A549 (cell line): Measurements from ENCODE around the gene GFOD2. TPM values are rescaled to one million over a fixed set of nuclear protein-coding genes. Genes with fewer than 3 reads are reported as not detected.

Experiments used
- ATAC-seq, 2 experiments: fragments of 200-7000 bp in 1 of 2; fragments of >200 bp in 1 of 2; cut with Nextera tagmentation in 1 of 2; cut with Tn5 transposase in 1 of 2; 3 replicates each; pipeline versions ENCODE4 v1.8.0 to v1.9.1; 2018 to 2020; ENCODE audit warnings: mild to moderate bottlenecking in 1 of 2, moderate library complexity in 1 of 2
- CTCF ChIA-PET: fragments of 300-600 bp; sonication (Branson Sonifier 250); formaldehyde crosslinking; extraction: SDS; loops from one replicate; lab custom pipeline; 2021; ENCODE audit warnings: antibody characterized with exemption, inconsistent platforms; lab: Yijun Ruan, JAX
- POLR2A ChIA-PET: fragments of 350-600 bp; formaldehyde crosslinking; extraction: SDS; loops from one replicate; lab custom pipeline; 2021; ENCODE audit warnings: antibody characterized with exemption, inconsistent platforms; lab: Yijun Ruan, JAX
- DNase-seq, 2 experiments: peaks; one replicate each; pipeline versions ENCODE4 v3.0.0 to v3.0.0-alpha.2; 2011 to 2016; ENCODE audit warnings: low read depth in 1 of 2, low spot score in 1 of 2
- FAIRE-seq: peaks from 2 replicates; lab custom pipeline; 2011; peaks lifted over from hg19 to GRCh38; lab: Jason Lieb, UNC
- H3K27ac ChIP-seq, 2 experiments: fragments of >200 bp; sonication (Bioruptor Twin); formaldehyde crosslinking; 3 replicates each; pipeline ENCODE4 v1.5.1; 2016 to 2017
- H3K4me1 ChIP-seq: fragments of >200 bp; sonication (Bioruptor Twin); formaldehyde crosslinking; 3 replicates; pipeline ENCODE4 v1.6.1; 2016
- H3K4me2 ChIP-seq: fragments of >200 bp; sonication (Bioruptor Twin); formaldehyde crosslinking; 3 replicates; pipeline ENCODE4 v1.6.1; 2016
- H3K4me3 ChIP-seq: fragments of >200 bp; sonication (Bioruptor Twin); formaldehyde crosslinking; 3 replicates; pipeline ENCODE4 v1.5.1; 2016
- H3K9me3 ChIP-seq: fragments of >200 bp; sonication (Bioruptor Twin); formaldehyde crosslinking; 3 replicates; pipeline ENCODE4 v1.6.1; 2016
- CBX8 ChIP-seq: fragments of 200-600 bp; sonication (generic); IDR thresholded peaks from 2 replicates; pipeline ENCODE4 v1.6.1; 2016
- CHD2 ChIP-seq: fragments of 150-350 bp; IDR thresholded peaks from 2 replicates; pipeline ENCODE4 v1.6.1; 2014; ENCODE audit warnings: low read length; ENCODE audit not compliant: partially characterized antibody
- CHD4 ChIP-seq: fragments of 200-600 bp; sonication (generic); IDR thresholded peaks from 2 replicates; pipeline ENCODE4 v1.6.1; 2016; ENCODE audit warnings: antibody characterized with exemption, mild to moderate bottlenecking, borderline replicate concordance
- E2F6 ChIP-seq: IDR thresholded peaks from 2 replicates; pipeline ENCODE4 v1.6.1; 2012; ENCODE audit warnings: low read depth, borderline replicate concordance
- EHF ChIP-seq: fragments of 250-450 bp; sonication (Bioruptor Pico); IDR thresholded peaks from 2 replicates; pipeline ENCODE4 v1.5.0; 2020; ENCODE audit warnings: mild to moderate bottlenecking
- EHMT2 ChIP-seq: fragments of 200-600 bp; sonication (generic); IDR thresholded peaks from 2 replicates; pipeline ENCODE4 v1.6.1; 2016; ENCODE audit warnings: antibody characterized with exemption, low read depth, mild to moderate bottlenecking, moderate library complexity
- ELK1 ChIP-seq: fragments of 150-350 bp; IDR thresholded peaks from 2 replicates; pipeline ENCODE4 v1.6.1; 2014; ENCODE audit warnings: low read depth, mild to moderate bottlenecking, low read length
- FOSB ChIP-seq: fragments of 250-450 bp; sonication (Bioruptor Pico); IDR thresholded peaks from 2 replicates; pipeline ENCODE4 v1.5.0; 2020; ENCODE audit warnings: mild to moderate bottlenecking, moderate library complexity
- FOXS1 ChIP-seq: fragments of 250-450 bp; sonication (Bioruptor Pico); IDR thresholded peaks from 2 replicates; pipeline ENCODE4 v1.5.0; 2020; ENCODE audit warnings: mild to moderate bottlenecking, moderate library complexity
- GATA3 ChIP-seq: IDR thresholded peaks from 2 replicates; pipeline ENCODE4 v1.6.1; 2012; ENCODE audit warnings: borderline replicate concordance
- HEYL ChIP-seq: fragments of 250-450 bp; sonication (Bioruptor Pico); IDR thresholded peaks from 2 replicates; pipeline ENCODE4 v1.8.0; 2021; ENCODE audit warnings: mild to moderate bottlenecking, moderate library complexity
- HOXB13 ChIP-seq: fragments of 250-450 bp; sonication (Bioruptor Pico); IDR thresholded peaks from 2 replicates; pipeline ENCODE4 v1.5.0; 2020; ENCODE audit warnings: low read depth, mild to moderate bottlenecking, moderate library complexity
- HOXB5 ChIP-seq: fragments of 250-450 bp; sonication (Bioruptor Pico); IDR thresholded peaks from 2 replicates; pipeline ENCODE4 v1.5.0; 2020; ENCODE audit warnings: mild to moderate bottlenecking, moderate library complexity
- MAX ChIP-seq: IDR thresholded peaks from 2 replicates; pipeline ENCODE4 v1.6.1; 2012
- NPAS2 ChIP-seq: fragments of 250-450 bp; sonication (Bioruptor Pico); IDR thresholded peaks from 2 replicates; pipeline ENCODE4 v1.8.0; 2022; ENCODE audit warnings: mild to moderate bottlenecking, moderate library complexity, borderline replicate concordance
- PHF8 ChIP-seq: fragments of 200-600 bp; sonication (generic); IDR thresholded peaks from 2 replicates; pipeline ENCODE4 v1.6.1; 2016; ENCODE audit warnings: low read depth, mild to moderate bottlenecking, antibody characterized with exemption, moderate library complexity, borderline replicate concordance
- RAD21 ChIP-seq, 2 experiments: fragments of >200 bp in 1 of 2; sonication (Bioruptor Twin) in 1 of 2; formaldehyde crosslinking in 1 of 2; IDR thresholded peaks in 1 of 2; conservative IDR thresholded peaks in 1 of 2; 2 replicates in 1 of 2; 3 replicates in 1 of 2; pipeline ENCODE4 v1.6.1; 2012 to 2018; ENCODE audit warnings: inconsistent platforms in 1 of 2
- RARB ChIP-seq: fragments of 250-450 bp; sonication (Bioruptor Pico); IDR thresholded peaks from 2 replicates; pipeline ENCODE4 v1.8.0; 2021; ENCODE audit warnings: mild to moderate bottlenecking, moderate library complexity
- RFX5 ChIP-seq: fragments of 450-650 bp; IDR thresholded peaks from 2 replicates; pipeline ENCODE4 v1.7.1; 2014; ENCODE audit warnings: antibody characterized with exemption, mild to moderate bottlenecking, moderate library complexity
- TFCP2L1 ChIP-seq: fragments of 250-450 bp; sonication (Bioruptor Pico); IDR thresholded peaks from 2 replicates; pipeline ENCODE4 v1.5.0; 2021; ENCODE audit warnings: mild to moderate bottlenecking
- TP53 ChIP-seq: fragments of 250-450 bp; sonication (Bioruptor Pico); IDR thresholded peaks from 2 replicates; pipeline ENCODE4 v1.5.0; 2021; ENCODE audit warnings: mild to moderate bottlenecking, moderate library complexity
- USF2 ChIP-seq: fragments of 450-650 bp; IDR thresholded peaks from 2 replicates; pipeline ENCODE4 v1.6.1; 2014; ENCODE audit warnings: antibody characterized with exemption
- ZFP36 ChIP-seq: fragments of 450-650 bp; IDR thresholded peaks from 2 replicates; pipeline ENCODE4 v1.6.1; 2014; ENCODE audit warnings: borderline replicate concordance; ENCODE audit not compliant: partially characterized antibody
- WGBS: methylation state at CpG from one replicate; pipeline ENCODE4 v1.1.6; 2017; ENCODE audit errors: missing lambda C conversion rate; 5-methylcytosine and 5-hydroxymethylcytosine counted together
- polyA plus RNA-seq, 4 experiments: library from polyadenylated mRNA; depleted of rRNA in 3 of 4; stranded (reverse); fragments of >200 nt; fragmentation: RNase III in 1 of 4; extraction: RNeasy Plus Mini Kit Qiagen cat#74134 plus additional on column Dnase treatment in 1 of 4; gene quantifications; 2 replicates in 3 of 4; 3 replicates in 1 of 4; pipeline ENCODE4 v1.2.3, GENCODE V29; 2011 to 2017

GFOD2 gene
- polyA plus RNA-seq, 2 of the 4 experiments (the other 2 are of a cell fraction), result 10.3 to 16.4 TPM

GRCh38 chr16:67647681-67648080, 71.4 kb downstream of the GFOD2 start:
- POLR2A ChIA-PET, result interaction anchor here (0.8 kb wide), 1 partner anchor 12 kb away, joined by 4 read pairs; the partner anchor contains the start of gene ACD
- Histone ChIP-seq H3K27ac (no peak overlapping the region), H3K9me3 (no peaks in the 10 kb centered on the region)
- TF ChIP-seq HEYL, result no peak
- no peak for TF ChIP-seq CBX8
- TF ChIP-seq, all 56 proteins: peak for 0
- 68% methylated on average over 9 of the region's 13 CpGs for WGBS
- FAIRE-seq, result no peak
- Histone ChIP-seq H3K4me1 (0 out of 3 replicates have a peak, but pooled peaks cover 6% of the 10 kb centered on the region), H3K4me2 (no peak overlapping the region), H3K4me3 (no peak overlapping the region)
- ATAC-seq, result no peak
- no peak for DNase-seq
- CTCF ChIA-PET, result interaction anchor here (1.0 to 17.9 kb wide), 8 partner anchors 17 to 280 kb away, joined by 3 to 205 read pairs (median 6); partner anchors contain the start of gene CTCF

- CTCF ChIA-PET, result interaction anchor here (1.0 to 17.9 kb wide), 10 partner anchors 9 to 281 kb away, joined by 3 to 205 read pairs (median 7); partner anchors contain the start of gene CTCF
- POLR2A ChIA-PET, result interaction anchor here (0.8 kb wide), 1 partner anchor 13 kb away, joined by 4 read pairs; the partner anchor contains the start of gene ACD
- no peak for TF ChIP-seq USF2
- TF ChIP-seq TFCP2L1, result no peak
- TF ChIP-seq, all 56 proteins: peak for 0
- ATAC-seq, result no peak
- Histone ChIP-seq H3K9me3 (no peaks in the 10 kb centered on the region), H3K4me2 (no peak overlapping the region), H3K27ac (no peak overlapping the region), H3K4me3 (no peak overlapping the region), H3K4me1 (0 out of 3 replicates have a peak, but pooled peaks cover 3% of the 10 kb centered on the region)
- WGBS, result 65% methylated on average over 8 of the region's 15 CpGs
- no peak for FAIRE-seq
- no peak for DNase-seq
These were observed 71.9 kb downstream of the GFOD2 start for GRCh38 chr16:67647111-67647651.

GRCh38 chr16:67645397-67646121, 73.6 kb downstream of the GFOD2 start:
- Histone ChIP-seq H3K4me3 (no peak overlapping the region; the same call in 2 of the 3 replicates), H3K27ac (peak overlapping the region in 1 of 2 experiments; percentile 78; a peak in 4 of 6 replicates), H3K4me2 (peak overlapping the region; percentile 98), H3K4me1 (0 out of 3 replicates have a peak, but pooled peaks cover 3% of the 10 kb centered on the region), H3K9me3 (no peaks in the 10 kb centered on the region)
- no peak for DNase-seq
- 77% methylated on average over 8 of the region's 15 CpGs for WGBS
- TF ChIP-seq E2F6 (no peak), RFX5 (no peak), EHF (CRISPR knock-in tag) (no peak), RAD21 (conservative IDR thresholded peaks at IDR 0.05 in 1 of 2, IDR thresholded peaks at IDR 0.05 in 1 of 2) (no peak), EHMT2 (no peak)
- no peak; a peak in 2 of 6 replicates for ATAC-seq
- ChIA-PET POLR2A (interaction anchor here (0.6 to 0.9 kb wide), 2 partner anchors 89 to 99 kb away, joined by 3 to 4 read pairs; no protein-coding TSS in a partner anchor), CTCF (interaction anchor here (0.6 to 17.9 kb wide), 42 partner anchors 8 to 199 kb away, joined by 3 to 205 read pairs (median 6); partner anchors contain the start of genes ACD, AGRP, CTCF and PARD6A)
- no peak for FAIRE-seq

- ATAC-seq (no peak), FAIRE-seq (no peak)
- CTCF ChIA-PET, result interaction anchor here (0.6 to 17.9 kb wide), 41 partner anchors 10 to 198 kb away, joined by 3 to 205 read pairs (median 5); partner anchors contain the start of genes ACD, CTCF and PARD6A
These were observed 75.1 kb downstream of the GFOD2 start for GRCh38 chr16:67644038-67644437.

More at GRCh38 chr16:67644038-67644437, 75.1 kb downstream of the GFOD2 start:
- Histone ChIP-seq H3K4me3 (no peak overlapping the region), H3K4me2 (no peak overlapping the region; the same call in 2 of the 3 replicates), H3K4me1 (0 out of 3 replicates have a peak, but pooled peaks cover 3% of the 10 kb centered on the region), H3K9me3 (no peaks in the 10 kb centered on the region), H3K27ac (no peak overlapping the region)
- no peak for DNase-seq
- 90% methylated on average over 9 of the region's 9 CpGs for WGBS
- POLR2A ChIA-PET, result interaction anchor here (0.8 kb wide), 1 partner anchor 16 kb away, joined by 3 read pairs; the partner anchor contains the start of gene ACD
- no peak for TF ChIP-seq ELK1
- TF ChIP-seq RARB, result no peak
- no peak for TF ChIP-seq GATA3
- no peak for TF ChIP-seq PHF8
- TF ChIP-seq HOXB5 (CRISPR knock-in tag), result no peak
- TF ChIP-seq CBX8, result no peak
- no peak for TF ChIP-seq HEYL
- no peak for TF ChIP-seq FOXS1 (CRISPR knock-in tag)
- no peak for TF ChIP-seq HOXB13 (CRISPR knock-in tag)
- TF ChIP-seq USF2, result no peak
- no peak for TF ChIP-seq FOSB
- TF ChIP-seq CHD2, result no peak
- TF ChIP-seq TP53 (CRISPR knock-in tag), result no peak
- no peak for TF ChIP-seq NPAS2 (CRISPR knock-in tag)
- TF ChIP-seq ZFP36, result no peak
- TF ChIP-seq MAX, result no peak
- no peak for TF ChIP-seq CHD4
